Upper lobe of right lung (tissue), 1 donor: ENCODE data around the gene VCPKMT. TPM values are rescaled to one million over a fixed set of nuclear protein-coding genes. Genes with fewer than 3 reads are reported as not detected.

Experiments
- ATAC-seq: fragments of 200-7000 bp; cut with Tn5 transposase; one replicate; pipeline ENCODE4 v1.9.1; 2020; ENCODE audit warnings: mild to moderate bottlenecking, moderate library complexity
- DNase-seq: peaks from one replicate; pipeline ENCODE4 v3.0.0-alpha.2; 2020
- H3K27ac ChIP-seq: fragments of 200-600 bp; one replicate; pipeline ENCODE4 v1.8.0; 2022
- H3K27me3 ChIP-seq: fragments of 200-600 bp; one replicate; pipeline ENCODE4 v1.8.0; 2022; ENCODE audit warnings: mild to moderate bottlenecking
- H3K36me3 ChIP-seq: fragments of 200-600 bp; one replicate; pipeline ENCODE4 v1.8.0; 2022
- H3K4me1 ChIP-seq: fragments of 200-600 bp; one replicate; pipeline ENCODE4 v1.8.0; 2022
- H3K4me3 ChIP-seq: fragments of 200-600 bp; one replicate; pipeline ENCODE4 v1.8.0; 2022; ENCODE audit warnings: mild to moderate bottlenecking
- H3K9me3 ChIP-seq: fragments of 200-600 bp; one replicate; pipeline ENCODE4 v1.8.0; 2022
- CTCF ChIP-seq: fragments of 200-600 bp; IDR thresholded peaks from one replicate; pipeline ENCODE4 v1.8.0; 2022; ENCODE audit warnings: antibody characterized with exemption
- intact Hi-C: fragments of 100-400 bp; cut with DNase I; formaldehyde crosslinking; loops from one replicate; pipeline ENCODE4 v1.11.0; 2022
- total RNA-seq: library from RNA; stranded (reverse); fragmentation: NEBNext Ultra II Directional; extraction: Animal tissue kit (Norgen Biotek cat#: 25700); gene quantifications from one replicate; pipeline ENCODE4 v1.2.1, GENCODE V29; 2021
- donor health status: DM: no; HTN: yes; CAD: no; lungs with severe emphysema.

The VCPKMT gene
- total RNA-seq, 1 donor from 2014 or later, result 6.2 TPM

- Histone ChIP-seq H3K4me1 (no peaks in the 10 kb centered on the region), H3K9me3 (no peaks in the 10 kb centered on the region), H3K27me3 (no peaks in the 10 kb centered on the region), H3K36me3 (no peaks in the 10 kb centered on the region), H3K4me3 (no peak overlapping the region), H3K27ac (no peak overlapping the region)
- intact Hi-C loops, result loop anchor here (5.0 to 10.0 kb wide), 2 partner anchors 99 to 237 kb away; no protein-coding TSS in a partner anchor
- no peak for DNase-seq
- no peak for TF ChIP-seq CTCF
- no peak for ATAC-seq
Measured at GRCh38 chr14:50101417-50101816, 15.0 kb downstream of the VCPKMT start.

GRCh38 chr14:50100805-50101204, 15.6 kb downstream of the VCPKMT start:
- Histone ChIP-seq H3K4me3 (no peak overlapping the region), H3K4me1 (no peaks in the 10 kb centered on the region), H3K27me3 (no peaks in the 10 kb centered on the region), H3K36me3 (no peaks in the 10 kb centered on the region), H3K27ac (no peak overlapping the region), H3K9me3 (no peaks in the 10 kb centered on the region)
- no peak for DNase-seq
- intact Hi-C loops, result loop anchor here (5.0 to 10.0 kb wide), 2 partner anchors 99 to 236 kb away; no protein-coding TSS in a partner anchor
- no peak for TF ChIP-seq CTCF
- ATAC-seq, result no peak

GRCh38 chr14:50099335-50099734, 17.0 kb downstream of the VCPKMT start:
- Histone ChIP-seq H3K27ac (no peak overlapping the region), H3K9me3 (no peaks in the 10 kb centered on the region), H3K4me1 (peaks cover 4% of the 10 kb centered on the region), H3K27me3 (no peaks in the 10 kb centered on the region), H3K36me3 (no peaks in the 10 kb centered on the region), H3K4me3 (no peak overlapping the region)
- no peak for TF ChIP-seq CTCF
- ATAC-seq (no peak), DNase-seq (no peak)
- intact Hi-C loops, result no loop called here

GRCh38 chr14:50095895-50096294, 20.5 kb downstream of the VCPKMT start:
- Histone ChIP-seq H3K27ac (no peak overlapping the region), H3K9me3 (no peaks in the 10 kb centered on the region), H3K27me3 (no peaks in the 10 kb centered on the region), H3K36me3 (no peaks in the 10 kb centered on the region), H3K4me3 (no peak overlapping the region), H3K4me1 (peaks cover 4% of the 10 kb centered on the region)
- intact Hi-C loops, result no loop called here
- no peak for TF ChIP-seq CTCF
- ATAC-seq (no peak), DNase-seq (no peak)

- intact Hi-C loops, result no loop called here
Measured at GRCh38 chr14:50094056-50094755, 22.2 kb downstream of the VCPKMT start.

More at GRCh38 chr14:50094056-50094755, 22.2 kb downstream of the VCPKMT start:
- TF ChIP-seq CTCF, result no peak
- no peak overlapping the region for H3K4me3 ChIP-seq
- H3K27ac ChIP-seq, result no peak overlapping the region
- no peak for DNase-seq
- no peak for ATAC-seq
- H3K36me3 ChIP-seq, result no peaks in the 10 kb centered on the region
- H3K9me3 ChIP-seq, result no peaks in the 10 kb centered on the region
- peaks cover 4% of the 10 kb centered on the region for H3K4me1 ChIP-seq
- no peaks in the 10 kb centered on the region for H3K27me3 ChIP-seq
